Measurements from ENCODE around the gene PDE9A.

The PDE9A gene

GRCh38 chr21:42648606-42649005, 4.8 kb upstream of the PDE9A start:
- peaks cover 20% of the 10 kb centered on the region for H3K27me3 ChIP-seq (ENCODE audit: insufficient read depth, poor library complexity, severe bottlenecking)
- no peak overlapping the region for H3K27ac ChIP-seq (replicated peaks)
- H3K4me3 ChIP-seq (replicated peaks; ENCODE audit: insufficient read depth, low read length): no peak overlapping the region
- no peak for TF ChIP-seq POLR2AphosphoS5 (IDR thresholded peaks at IDR 0.05; ENCODE audit: low read depth)
- no peak for TF ChIP-seq SPI1 (IDR thresholded peaks at IDR 0.05; ENCODE audit: borderline replicate concordance, low read depth)
- no peak for TF ChIP-seq REST (IDR thresholded peaks at IDR 0.05; ENCODE audit: insufficient replicate concordance, low read depth)
- TF ChIP-seq GABPA (IDR thresholded peaks at IDR 0.05; ENCODE audit: low read depth): no peak
- TF ChIP-seq, protein P1, sequence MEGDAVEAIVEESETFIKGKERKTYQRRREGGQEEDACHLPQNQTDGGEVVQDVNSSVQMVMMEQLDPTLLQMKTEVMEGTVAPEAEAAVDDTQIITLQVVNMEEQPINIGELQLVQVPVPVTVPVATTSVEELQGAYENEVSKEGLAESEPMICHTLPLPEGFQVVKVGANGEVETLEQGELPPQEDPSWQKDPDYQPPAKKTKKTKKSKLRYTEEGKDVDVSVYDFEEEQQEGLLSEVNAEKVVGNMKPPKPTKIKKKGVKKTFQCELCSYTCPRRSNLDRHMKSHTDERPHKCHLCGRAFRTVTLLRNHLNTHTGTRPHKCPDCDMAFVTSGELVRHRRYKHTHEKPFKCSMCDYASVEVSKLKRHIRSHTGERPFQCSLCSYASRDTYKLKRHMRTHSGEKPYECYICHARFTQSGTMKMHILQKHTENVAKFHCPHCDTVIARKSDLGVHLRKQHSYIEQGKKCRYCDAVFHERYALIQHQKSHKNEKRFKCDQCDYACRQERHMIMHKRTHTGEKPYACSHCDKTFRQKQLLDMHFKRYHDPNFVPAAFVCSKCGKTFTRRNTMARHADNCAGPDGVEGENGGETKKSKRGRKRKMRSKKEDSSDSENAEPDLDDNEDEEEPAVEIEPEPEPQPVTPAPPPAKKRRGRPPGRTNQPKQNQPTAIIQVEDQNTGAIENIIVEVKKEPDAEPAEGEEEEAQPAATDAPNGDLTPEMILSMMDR (IDR thresholded peaks at IDR 0.05; ENCODE audit: insufficient read depth, low read length): no peak
- DNase-seq (ENCODE audit: low read depth in 1 of 2, low spot score in 1 of 2): no peak

DNA sequence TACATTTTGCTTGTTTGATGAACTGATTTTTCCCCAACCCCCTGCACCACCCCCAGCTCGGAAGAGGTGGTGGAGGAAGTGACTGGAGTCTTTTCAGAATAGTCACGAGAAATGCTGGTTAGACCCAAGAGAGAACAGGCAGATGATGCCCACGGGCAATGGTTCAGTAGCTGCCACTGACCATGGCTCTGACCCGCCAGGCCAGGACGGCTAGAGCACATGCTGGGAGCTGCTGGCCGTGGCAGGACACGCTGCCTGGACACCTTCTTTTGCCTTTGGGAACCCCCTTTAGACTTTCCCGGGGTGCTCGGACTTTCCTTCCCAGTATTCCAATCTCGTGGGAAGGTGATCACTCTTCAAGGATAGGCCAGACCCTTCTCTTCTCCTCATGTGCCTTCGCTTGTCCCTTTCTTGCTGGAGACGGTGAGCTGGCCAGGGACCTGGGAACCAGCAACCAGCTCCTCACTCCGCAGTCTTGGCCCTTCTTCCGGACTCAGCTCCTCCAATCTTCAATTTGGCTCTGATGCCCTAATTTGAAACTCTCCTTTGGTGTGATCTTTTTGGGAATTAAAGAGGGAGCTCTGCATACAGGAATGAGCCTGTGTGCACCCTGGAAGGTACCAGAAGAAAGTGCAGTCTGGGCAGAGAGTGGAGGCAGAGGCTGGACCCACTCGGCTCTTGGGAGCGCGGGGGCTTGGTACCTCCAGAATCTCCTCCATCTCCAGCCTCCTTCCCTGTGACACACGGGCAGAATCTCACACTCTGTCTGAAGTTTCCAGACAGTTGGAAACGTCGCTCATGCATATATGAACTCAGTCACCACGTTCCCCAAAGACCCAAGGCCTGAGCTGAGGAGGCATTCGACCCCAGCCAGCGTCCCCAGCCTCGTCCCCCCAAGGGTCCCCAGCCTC, 4.0 kb upstream of the PDE9A start:
- no peak overlapping the region for H3K27ac ChIP-seq (replicated peaks)
- no peak overlapping the region for H3K4me3 ChIP-seq (replicated peaks; ENCODE audit: insufficient read depth, low read length)
- peaks cover 22% of the 10 kb centered on the region for H3K27me3 ChIP-seq (ENCODE audit: insufficient read depth, poor library complexity, severe bottlenecking)
- TF ChIP-seq POLR2AphosphoS5 (IDR thresholded peaks at IDR 0.05; ENCODE audit: low read depth) (no peak), REST (IDR thresholded peaks at IDR 0.05; ENCODE audit: insufficient replicate concordance, low read depth) (no peak), GABPA (IDR thresholded peaks at IDR 0.05; ENCODE audit: low read depth) (no peak), SPI1 (IDR thresholded peaks at IDR 0.05; ENCODE audit: borderline replicate concordance, low read depth) (no peak)
- TF ChIP-seq, protein P1 (IDR thresholded peaks at IDR 0.05; ENCODE audit: insufficient read depth, low read length): no peak
- DNase-seq (ENCODE audit: low read depth in 1 of 2, low spot score in 1 of 2): no peak

- no peak overlapping the region for H3K4me3 ChIP-seq (replicated peaks; ENCODE audit: insufficient read depth, low read length)
- H3K27me3 ChIP-seq (ENCODE audit: insufficient read depth, poor library complexity, severe bottlenecking): peaks cover 28% of the 10 kb centered on the region
- no peak for DNase-seq (ENCODE audit: low read depth in 1 of 2, low spot score in 1 of 2)
- no peak for TF ChIP-seq REST (IDR thresholded peaks at IDR 0.05; ENCODE audit: insufficient replicate concordance, low read depth)
- H3K27ac ChIP-seq (replicated peaks): no peak overlapping the region
Observed at GRCh38 chr21:42650033-42650370, 3.4 kb upstream of the PDE9A start.
